Fibroblast of the aortic adventitia (primary cell): Measurements from ENCODE around the gene CBLN3. TPM values are rescaled to one million over a fixed set of nuclear protein-coding genes. Genes with fewer than 3 reads are reported as not detected.

Source experiments
- DNase-seq: peaks from one replicate; pipeline ENCODE4 v3.0.0-alpha.2; 2010; ENCODE audit warnings: low read depth
- H3K4me3 ChIP-seq: 2 replicates; pipeline ENCODE4 v1.5.1; 2011; ENCODE audit warnings: low read depth, mild to moderate bottlenecking, control low read depth, low read length, moderate library complexity
- total RNA-seq: library from RNA; depleted of rRNA; stranded (reverse); fragments of >200 nt; gene quantifications from 2 replicates; pipeline ENCODE4 v1.2.3, GENCODE V29; 2012; ENCODE audit warnings: low replicate concordance
- TF ChIP-seq, protein P1 (sequence below): IDR thresholded peaks from 2 replicates; pipeline ENCODE4 v1.5.1; 2011; ENCODE audit warnings: mild to moderate bottlenecking, low read length, control low read depth, inconsistent platforms; ENCODE audit not compliant: insufficient read depth

CBLN3 gene
- total RNA-seq, 1 donor: 6.2 TPM

DNA sequence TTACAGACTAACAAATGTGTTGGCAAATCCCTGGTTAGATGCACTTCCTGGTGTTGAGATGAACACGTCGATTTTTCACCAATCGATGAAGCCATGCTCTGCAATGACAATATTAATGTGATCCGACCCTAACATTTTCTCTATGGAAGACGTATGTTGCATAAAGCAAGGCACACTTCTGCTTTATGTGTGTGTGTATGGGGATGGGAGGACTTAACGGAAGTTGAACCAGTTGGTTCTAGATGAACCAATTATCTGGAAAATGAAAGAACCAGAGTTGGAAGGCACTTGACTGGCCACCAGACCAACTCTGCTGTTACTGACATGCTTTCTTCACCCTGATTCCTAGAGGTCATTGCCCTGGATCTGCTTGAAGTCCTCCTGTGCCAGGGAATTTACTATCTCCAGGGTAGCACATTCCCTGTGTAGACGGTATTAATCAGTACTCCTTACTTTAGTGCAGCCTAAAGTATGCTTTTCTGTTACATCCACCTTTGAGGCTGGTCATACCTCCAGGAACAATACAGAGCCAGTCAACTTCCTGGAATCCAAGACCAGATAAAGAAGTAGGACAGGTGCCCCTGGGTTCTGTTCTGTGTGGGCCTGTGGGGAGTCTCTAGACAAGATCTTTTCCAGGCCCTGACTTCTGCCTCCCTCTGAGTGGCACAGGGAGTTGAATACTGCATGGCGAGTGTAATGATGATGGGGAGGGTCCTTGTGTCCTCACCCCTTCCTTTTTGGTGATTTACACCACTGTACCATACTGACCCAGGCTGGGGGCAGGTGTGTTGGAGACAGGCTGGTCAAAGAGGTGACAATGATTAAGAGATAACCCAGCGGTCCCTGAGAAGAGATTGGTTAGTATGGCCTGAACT is 9.0 kb upstream of the CBLN3 start:
- DNase-seq: no peak
- no peak overlapping the region for H3K4me3 ChIP-seq
- TF ChIP-seq, protein P1, sequence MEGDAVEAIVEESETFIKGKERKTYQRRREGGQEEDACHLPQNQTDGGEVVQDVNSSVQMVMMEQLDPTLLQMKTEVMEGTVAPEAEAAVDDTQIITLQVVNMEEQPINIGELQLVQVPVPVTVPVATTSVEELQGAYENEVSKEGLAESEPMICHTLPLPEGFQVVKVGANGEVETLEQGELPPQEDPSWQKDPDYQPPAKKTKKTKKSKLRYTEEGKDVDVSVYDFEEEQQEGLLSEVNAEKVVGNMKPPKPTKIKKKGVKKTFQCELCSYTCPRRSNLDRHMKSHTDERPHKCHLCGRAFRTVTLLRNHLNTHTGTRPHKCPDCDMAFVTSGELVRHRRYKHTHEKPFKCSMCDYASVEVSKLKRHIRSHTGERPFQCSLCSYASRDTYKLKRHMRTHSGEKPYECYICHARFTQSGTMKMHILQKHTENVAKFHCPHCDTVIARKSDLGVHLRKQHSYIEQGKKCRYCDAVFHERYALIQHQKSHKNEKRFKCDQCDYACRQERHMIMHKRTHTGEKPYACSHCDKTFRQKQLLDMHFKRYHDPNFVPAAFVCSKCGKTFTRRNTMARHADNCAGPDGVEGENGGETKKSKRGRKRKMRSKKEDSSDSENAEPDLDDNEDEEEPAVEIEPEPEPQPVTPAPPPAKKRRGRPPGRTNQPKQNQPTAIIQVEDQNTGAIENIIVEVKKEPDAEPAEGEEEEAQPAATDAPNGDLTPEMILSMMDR: no peak

GRCh38 chr14:24437736-24438067 is 8.2 kb upstream of the CBLN3 start:
- DNase-seq: no peak
- TF ChIP-seq, protein P1: no peak

GRCh38 chr14:24437020-24437735 is 7.7 kb upstream of the CBLN3 start:
- no peak for DNase-seq
- TF ChIP-seq, protein P1: no peak
- no peak overlapping the region for H3K4me3 ChIP-seq

More at GRCh38 chr14:24437736-24438067, 8.2 kb upstream of the CBLN3 start:
- no peak overlapping the region for H3K4me3 ChIP-seq

DNA sequence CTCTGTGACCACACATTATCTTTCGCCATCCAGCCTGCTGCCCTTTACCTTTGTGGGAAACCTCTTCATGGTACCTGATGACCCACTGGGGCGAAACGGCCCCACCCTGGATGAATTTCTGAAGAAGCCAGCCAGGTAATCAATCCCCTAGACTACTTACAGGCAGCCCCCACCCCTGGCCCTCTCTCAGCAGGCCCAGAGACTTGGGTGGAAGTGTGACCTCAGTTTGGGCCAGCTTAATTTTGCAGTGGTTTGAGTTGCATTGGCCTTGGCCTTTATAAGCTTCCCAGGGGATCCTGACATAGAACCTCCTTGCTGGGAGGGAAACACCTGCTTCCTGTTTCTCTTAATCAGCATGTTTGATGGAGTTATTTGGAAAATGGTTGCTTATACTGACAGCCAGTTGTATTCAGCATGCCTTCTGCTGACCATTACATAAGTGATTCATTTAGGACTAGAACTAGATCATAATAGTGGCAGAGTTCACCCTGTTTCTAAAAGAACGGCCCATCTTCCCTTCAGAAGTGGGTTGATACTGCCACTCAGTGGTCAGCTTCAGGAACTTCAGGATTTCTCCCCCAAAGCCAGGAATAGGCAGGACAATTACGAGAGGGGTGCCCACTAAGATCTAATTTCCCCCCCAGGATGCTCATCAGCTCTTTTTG is 7.0 kb upstream of the CBLN3 start:
- TF ChIP-seq, protein P1: peak; percentile 80
- no peak overlapping the region for H3K4me3 ChIP-seq
- DNase-seq: peak; percentile 91

DNA sequence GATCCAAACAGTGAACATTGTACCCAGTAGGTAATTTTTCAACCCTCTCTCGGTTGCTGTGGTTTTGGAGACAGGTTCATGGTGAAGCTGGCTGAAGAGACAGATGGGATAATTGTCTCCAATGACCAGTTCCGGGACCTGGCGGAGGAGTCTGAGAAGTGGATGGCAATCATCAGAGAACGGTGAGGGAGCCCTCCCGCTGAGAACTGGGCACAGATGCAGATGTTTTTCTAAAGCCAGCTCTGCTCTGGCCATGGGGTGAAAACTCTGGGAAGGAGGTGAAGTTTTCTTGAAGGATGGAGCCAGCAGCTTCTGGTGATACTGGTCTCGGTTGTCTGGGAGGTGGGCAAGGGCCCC is 6.5 kb upstream of the CBLN3 start:
- H3K4me3 ChIP-seq: no peak overlapping the region
- TF ChIP-seq, protein P1: no peak

GRCh38 chr14:24435192-24435810 is 5.8 kb upstream of the CBLN3 start:
- no peak overlapping the region for H3K4me3 ChIP-seq
- TF ChIP-seq, protein P1: no peak
- DNase-seq: no peak

More for the DNA sequence above, 6.5 kb upstream of the CBLN3 start:
- DNase-seq: no peak
